ENCODE data around the gene CLPX. TPM values are rescaled to one million over a fixed set of nuclear protein-coding genes. Genes with fewer than 3 reads are reported as not detected.
"Not testable (repeated sequence)": the region's sequence is repeated elsewhere in the genome, so short reads cannot be mapped to it uniquely, and the experiment has no call there.

Gene CLPX
- total RNA-seq, 2 experiments from 2014 or later: 58.8 to 64.8 TPM

DNA sequence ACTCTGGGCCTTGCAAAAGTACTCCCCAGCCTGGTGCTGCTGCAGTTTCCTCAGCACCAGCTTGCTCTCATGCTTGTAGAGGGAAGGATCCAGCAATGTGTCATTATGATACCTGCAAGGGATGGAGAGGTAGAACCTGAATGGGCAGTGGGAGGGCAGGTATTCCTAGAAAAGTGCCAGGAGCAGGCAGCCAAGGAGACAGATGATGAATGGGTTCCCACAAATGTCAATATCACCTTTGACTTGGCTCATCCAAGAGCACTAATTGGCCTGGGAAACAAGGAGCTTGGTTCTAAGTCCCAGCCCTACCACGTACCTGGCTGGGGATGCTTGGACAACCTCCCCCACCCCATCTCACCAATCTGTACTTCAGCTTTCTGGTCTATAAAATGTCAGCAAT lies 16.8 kb upstream of the CLPX start:
- H3K36me3 Mint-ChIP-seq: no peaks in the 10 kb centered on the region
- ChIA-PET POLR2A (no interaction called here), CTCF (no interaction called here)
- intact Hi-C loops (cut with micrococcal nuclease): no loop called here
- no peak for DNase-seq
- H3K4me3 Mint-ChIP-seq: no peak overlapping the region
- H3K27ac Mint-ChIP-seq: no peak overlapping the region
- H3K4me1 Mint-ChIP-seq (ENCODE audit: low read depth): no peaks in the 10 kb centered on the region
- H3K9me3 Mint-ChIP-seq: no peaks in the 10 kb centered on the region
- H3K27me3 Mint-ChIP-seq: peaks cover 1% of the 10 kb centered on the region

- Mint-ChIP-seq H3K9me3 (no peaks in the 10 kb centered on the region), H3K4me1 (ENCODE audit: low read depth) (no peaks in the 10 kb centered on the region), H3K27me3 (no peaks in the 10 kb centered on the region), H3K4me3 (no peak overlapping the region), H3K27ac (no peak overlapping the region), H3K36me3 (no peaks in the 10 kb centered on the region)
- no peak for DNase-seq
- CTCF ChIA-PET: no interaction called here
- intact Hi-C loops (cut with micrococcal nuclease): no loop called here
- POLR2A ChIA-PET: no interaction called here
Measured at GRCh38 chr15:65198571-65198970, 13.4 kb upstream of the CLPX start.

GRCh38 chr15:65197337-65197645 lies 12.1 kb upstream of the CLPX start:
- Mint-ChIP-seq H3K27me3 (no peaks in the 10 kb centered on the region), H3K4me3 (no peak overlapping the region), H3K27ac (no peak overlapping the region), H3K4me1 (ENCODE audit: low read depth) (no peaks in the 10 kb centered on the region), H3K36me3 (no peaks in the 10 kb centered on the region), H3K9me3 (no peaks in the 10 kb centered on the region)
- CTCF ChIA-PET: no interaction called here
- DNase-seq: no peak
- intact Hi-C loops (cut with micrococcal nuclease): no loop called here
- POLR2A ChIA-PET: no interaction called here

GRCh38 chr15:65196637-65197336 lies 11.6 kb upstream of the CLPX start:
- no peaks in the 10 kb centered on the region for H3K9me3 Mint-ChIP-seq
- H3K4me3 Mint-ChIP-seq: no peak overlapping the region
- no peak for DNase-seq
- H3K4me1 Mint-ChIP-seq (ENCODE audit: low read depth): no peaks in the 10 kb centered on the region
- POLR2A ChIA-PET: no interaction called here
- H3K36me3 Mint-ChIP-seq: no peaks in the 10 kb centered on the region
- no peaks in the 10 kb centered on the region for H3K27me3 Mint-ChIP-seq
- no peak overlapping the region for H3K27ac Mint-ChIP-seq
- CTCF ChIA-PET: no interaction called here
- intact Hi-C loops (cut with micrococcal nuclease): no loop called here

GRCh38 chr15:65195548-65195923 lies 10.4 kb upstream of the CLPX start:
- intact Hi-C loops (cut with micrococcal nuclease): no loop called here
- Mint-ChIP-seq H3K27ac (no peak overlapping the region), H3K36me3 (no peaks in the 10 kb centered on the region), H3K4me3 (no peak overlapping the region), H3K27me3 (no peaks in the 10 kb centered on the region), H3K4me1 (ENCODE audit: low read depth) (no peaks in the 10 kb centered on the region), H3K9me3 (no peaks in the 10 kb centered on the region)
- DNase-seq: no peak
- POLR2A ChIA-PET: no interaction called here
- CTCF ChIA-PET: no interaction called here

GRCh38 chr15:65194826-65195547 lies 9.8 kb upstream of the CLPX start:
- Mint-ChIP-seq H3K4me3 (no peak overlapping the region), H3K27me3 (no peaks in the 10 kb centered on the region), H3K9me3 (no peaks in the 10 kb centered on the region), H3K4me1 (ENCODE audit: low read depth) (no peaks in the 10 kb centered on the region), H3K36me3 (no peaks in the 10 kb centered on the region), H3K27ac (no peak overlapping the region)
- intact Hi-C loops (cut with micrococcal nuclease): no loop called here
- CTCF ChIA-PET: no interaction called here
- DNase-seq: no peak
- POLR2A ChIA-PET: no interaction called here

GRCh38 chr15:65192016-65192415 lies 6.9 kb upstream of the CLPX start:
- intact Hi-C loops (cut with micrococcal nuclease): no loop called here
- no peak overlapping the region for H3K4me3 Mint-ChIP-seq
- CTCF ChIA-PET: no interaction called here
- H3K4me1 Mint-ChIP-seq (ENCODE audit: low read depth): no peaks in the 10 kb centered on the region
- no peaks in the 10 kb centered on the region for H3K36me3 Mint-ChIP-seq
- no peaks in the 10 kb centered on the region for H3K27me3 Mint-ChIP-seq
- no peak for DNase-seq
- H3K27ac Mint-ChIP-seq: no peak overlapping the region
- H3K9me3 Mint-ChIP-seq: no peaks in the 10 kb centered on the region
- POLR2A ChIA-PET: no interaction called here

- peaks cover 7% of the 10 kb centered on the region for H3K4me1 Mint-ChIP-seq (ENCODE audit: low read depth)
- peak; percentile 24 for DNase-seq
- intact Hi-C loops (cut with micrococcal nuclease): loop anchor here (1.0 to 10.0 kb wide), 3 partner anchors 107 to 196 kb away; partner anchors contain the start of gene RNU5A-1
- POLR2A ChIA-PET: no interaction called here
- no peaks in the 10 kb centered on the region for H3K27me3 Mint-ChIP-seq
- no peak overlapping the region for H3K4me3 Mint-ChIP-seq
- H3K9me3 Mint-ChIP-seq: no peaks in the 10 kb centered on the region
- H3K36me3 Mint-ChIP-seq: peaks cover 2% of the 10 kb centered on the region
- no peak overlapping the region for H3K27ac Mint-ChIP-seq
- CTCF ChIA-PET: interaction anchor here (1.0 to 3.8 kb wide), 4 partner anchors 97 to 111 kb away, joined by 3 to 18 read pairs (median 4); partner anchors contain the start of gene PARP16
Measured at GRCh38 chr15:65189102-65189740, 4.1 kb upstream of the CLPX start.

- H3K9me3 Mint-ChIP-seq, DNase-seq, POLR2A ChIA-PET, H3K27me3 Mint-ChIP-seq, H3K27ac Mint-ChIP-seq, H3K36me3 Mint-ChIP-seq, H3K4me3 Mint-ChIP-seq: not testable (repeated sequence)
- H3K4me1 Mint-ChIP-seq (ENCODE audit: low read depth): peaks cover 13% of the 10 kb centered on the region
- intact Hi-C loops (cut with micrococcal nuclease): loop anchor here (2.0 to 10.0 kb wide), 2 partner anchors 154 to 196 kb away; no protein-coding TSS in a partner anchor
- CTCF ChIA-PET: interaction anchor here (0.6 to 3.8 kb wide), 4 partner anchors 17 to 211 kb away, joined by 3 to 18 read pairs (median 4); no protein-coding TSS in a partner anchor
Measured at GRCh38 chr15:65188472-65188871, 3.3 kb upstream of the CLPX start.

- H3K4me1 Mint-ChIP-seq (ENCODE audit: low read depth): peaks cover 32% of the 10 kb centered on the region
- H3K27ac Mint-ChIP-seq: peak overlapping the region; percentile 88
- no peaks in the 10 kb centered on the region for H3K27me3 Mint-ChIP-seq
- CTCF ChIA-PET: interaction anchor here (2.1 to 3.7 kb wide), 3 partner anchors 27 to 113 kb away, joined by 4 to 20 read pairs (median 14); partner anchors contain the start of genes CILP and PARP16
- no peaks in the 10 kb centered on the region for H3K9me3 Mint-ChIP-seq
- DNase-seq: peak; percentile 55
- peak overlapping the region; percentile 95 for H3K4me3 Mint-ChIP-seq
- intact Hi-C loops (cut with micrococcal nuclease): loop anchor here (2.0 to 10.0 kb wide), 3 partner anchors 52 to 150 kb away; partner anchors contain the start of genes PDCD7 and RNU5B-1
- peaks cover 15% of the 10 kb centered on the region for H3K36me3 Mint-ChIP-seq
- POLR2A ChIA-PET: interaction anchor here (1.3 to 3.1 kb wide), 6 partner anchors 24 to 340 kb away, joined by 3 to 33 read pairs (median 4); partner anchors contain the start of genes PARP16 and RNU5B-1
Measured at GRCh38 chr15:65184305-65184867, 756 bp downstream of the CLPX start.

DNA sequence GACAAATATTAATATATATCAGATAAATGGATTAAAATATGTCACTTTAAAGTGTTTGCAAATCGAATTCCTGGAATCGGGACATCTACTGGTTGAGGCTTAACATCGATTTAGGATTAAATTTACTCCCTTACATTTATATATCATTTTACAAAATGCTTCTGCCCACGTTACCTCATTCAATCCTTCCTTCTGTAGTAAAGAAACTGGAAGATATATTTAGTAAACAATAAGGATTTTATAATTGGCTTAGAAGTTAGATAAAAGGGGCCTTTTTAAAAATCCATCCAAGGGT lies 1.3 kb downstream of the CLPX start:
- Mint-ChIP-seq H3K36me3 (peaks cover 17% of the 10 kb centered on the region), H3K4me1 (ENCODE audit: low read depth) (peaks cover 32% of the 10 kb centered on the region), H3K27me3 (no peaks in the 10 kb centered on the region), H3K27ac (peak overlapping the region; percentile 88), H3K9me3 (no peaks in the 10 kb centered on the region), H3K4me3 (peak overlapping the region; percentile 95)
- POLR2A ChIA-PET: interaction anchor here (1.3 to 3.1 kb wide), 3 partner anchors 23 to 121 kb away, joined by 3 to 33 read pairs (median 4); partner anchors contain the start of genes PARP16 and RNU5B-1
- DNase-seq: no peak
- CTCF ChIA-PET: interaction anchor here (3.7 kb wide), 1 partner anchor 103 kb away, joined by 20 read pairs; the partner anchor contains the start of gene PARP16
- intact Hi-C loops (cut with micrococcal nuclease): loop anchor here (2.0 to 10.0 kb wide), 3 partner anchors 51 to 149 kb away; partner anchors contain the start of genes PDCD7 and RNU5B-1

DNA sequence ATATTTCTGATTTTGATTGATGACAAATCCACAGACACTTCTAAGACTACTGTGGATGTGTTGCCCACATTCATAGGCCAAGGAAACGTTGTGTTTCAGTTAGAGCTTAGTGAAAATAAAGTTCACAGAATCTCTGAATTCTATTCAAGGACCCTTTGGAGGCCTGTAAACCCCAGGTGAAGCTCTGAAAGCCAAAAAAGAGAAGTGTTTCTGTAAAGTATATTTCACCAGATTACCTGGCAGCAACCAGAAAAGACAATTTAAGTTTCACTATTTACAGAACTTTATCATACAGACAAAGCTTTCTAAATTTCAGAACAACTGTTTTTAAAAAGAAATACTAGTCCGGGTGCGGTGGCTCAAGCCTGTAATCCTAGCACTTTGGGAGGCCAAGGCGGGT lies 2.6 kb downstream of the CLPX start:
- POLR2A ChIA-PET: interaction anchor here (1.5 to 1.8 kb wide), 2 partner anchors 104 to 122 kb away, joined by 4 to 9 read pairs; partner anchors contain the start of genes PARP16 and RNU5B-1
- H3K27me3 Mint-ChIP-seq: no peaks in the 10 kb centered on the region
- peaks cover 32% of the 10 kb centered on the region for H3K4me1 Mint-ChIP-seq (ENCODE audit: low read depth)
- no peak overlapping the region for H3K27ac Mint-ChIP-seq
- H3K9me3 Mint-ChIP-seq: no peaks in the 10 kb centered on the region
- no peak for DNase-seq
- intact Hi-C loops (cut with micrococcal nuclease): loop anchor here (10.0 kb wide), 1 partner anchor 148 kb away; no protein-coding TSS in a partner anchor
- peaks cover 17% of the 10 kb centered on the region for H3K36me3 Mint-ChIP-seq
- H3K4me3 Mint-ChIP-seq: peak overlapping the region; percentile 95
- CTCF ChIA-PET: interaction anchor here (0.7 to 1.2 kb wide), 3 partner anchors 104 to 149 kb away, joined by 3 to 4 read pairs (median 3); partner anchors contain the start of gene PARP16

All from activated CD4-positive, alpha-beta memory T cell treated with anti-CD3 and anti-CD28 coated beads for 36 hours (primary cell).